HG02623 (cell line): Measurements from ENCODE around the gene NAA40.

Experiments used
- ATAC-seq: cut with Tn5 transposase; IDR thresholded peaks from one replicate; pipeline ENCODE4 v1.9.1; 2021; ENCODE audit warnings: moderate library complexity; ENCODE audit not compliant: unreplicated experiment

Gene NAA40

DNA sequence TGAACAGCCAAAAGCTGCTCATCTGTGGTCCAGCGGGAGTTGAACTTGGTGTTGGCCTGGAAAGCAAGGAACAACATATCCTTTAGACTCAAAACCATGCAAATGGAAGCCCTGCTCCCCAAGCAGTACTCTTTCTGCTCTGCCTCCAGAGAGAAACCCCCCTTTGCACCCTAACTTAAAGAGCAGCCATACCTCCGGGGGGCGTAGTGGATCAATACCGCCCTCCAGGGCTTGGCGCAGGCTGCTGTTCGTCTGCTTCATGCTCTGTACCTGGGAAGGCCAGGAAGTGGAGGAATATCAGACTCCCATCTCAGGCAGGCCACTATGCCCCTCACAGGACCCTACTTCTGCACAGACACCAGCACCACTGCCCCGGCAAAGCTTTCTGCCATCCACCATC is 26.1 kb upstream of the NAA40 start:
- ATAC-seq: no peak

DNA sequence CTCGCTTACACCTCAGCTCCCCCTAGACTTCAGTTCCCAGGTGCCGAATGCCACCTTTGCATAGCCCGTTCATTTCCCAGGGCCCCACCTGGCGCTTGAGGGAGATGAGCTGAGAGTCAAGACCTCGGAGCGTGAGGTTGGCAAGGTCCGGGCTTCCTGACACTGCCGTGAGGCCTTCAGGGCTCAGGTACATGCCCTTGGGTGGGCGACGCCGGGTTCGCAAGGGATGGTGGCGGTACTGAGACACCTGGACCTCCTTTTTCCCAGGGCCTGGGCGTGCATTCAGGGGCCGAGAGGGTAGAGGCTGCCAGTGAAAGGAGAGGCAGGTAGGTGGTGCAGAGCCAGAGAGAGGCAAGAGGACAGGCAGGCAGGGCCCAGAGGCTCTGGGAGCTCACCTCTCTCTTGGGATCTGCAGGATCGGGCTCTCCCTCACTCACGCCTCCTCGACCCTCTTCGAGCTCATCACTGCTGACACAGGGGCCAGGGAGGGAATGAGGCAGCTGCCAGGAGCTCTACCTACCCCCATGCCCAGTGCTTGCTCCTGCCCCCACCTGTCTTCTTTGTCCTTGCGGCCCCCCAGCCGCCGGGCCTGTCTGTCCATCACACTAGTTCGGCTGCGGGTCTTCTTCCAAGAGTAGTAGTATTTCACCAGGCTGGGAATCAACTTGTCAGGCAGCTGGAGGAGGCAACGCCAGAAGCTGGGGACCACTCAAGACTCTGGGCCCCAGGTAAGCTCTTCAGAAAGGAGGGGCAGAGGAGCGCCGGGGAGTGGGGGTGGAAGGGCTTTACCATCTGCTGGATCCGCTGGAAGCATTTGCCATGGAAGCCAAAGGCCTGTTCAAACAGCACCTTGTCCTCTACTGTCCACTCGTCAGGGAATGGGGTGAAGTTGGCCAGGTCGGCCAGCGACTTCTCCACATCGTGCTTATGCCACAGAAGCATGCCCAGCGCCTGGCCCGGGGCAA is 24.7 kb upstream of the NAA40 start:
- ATAC-seq: no peak

DNA sequence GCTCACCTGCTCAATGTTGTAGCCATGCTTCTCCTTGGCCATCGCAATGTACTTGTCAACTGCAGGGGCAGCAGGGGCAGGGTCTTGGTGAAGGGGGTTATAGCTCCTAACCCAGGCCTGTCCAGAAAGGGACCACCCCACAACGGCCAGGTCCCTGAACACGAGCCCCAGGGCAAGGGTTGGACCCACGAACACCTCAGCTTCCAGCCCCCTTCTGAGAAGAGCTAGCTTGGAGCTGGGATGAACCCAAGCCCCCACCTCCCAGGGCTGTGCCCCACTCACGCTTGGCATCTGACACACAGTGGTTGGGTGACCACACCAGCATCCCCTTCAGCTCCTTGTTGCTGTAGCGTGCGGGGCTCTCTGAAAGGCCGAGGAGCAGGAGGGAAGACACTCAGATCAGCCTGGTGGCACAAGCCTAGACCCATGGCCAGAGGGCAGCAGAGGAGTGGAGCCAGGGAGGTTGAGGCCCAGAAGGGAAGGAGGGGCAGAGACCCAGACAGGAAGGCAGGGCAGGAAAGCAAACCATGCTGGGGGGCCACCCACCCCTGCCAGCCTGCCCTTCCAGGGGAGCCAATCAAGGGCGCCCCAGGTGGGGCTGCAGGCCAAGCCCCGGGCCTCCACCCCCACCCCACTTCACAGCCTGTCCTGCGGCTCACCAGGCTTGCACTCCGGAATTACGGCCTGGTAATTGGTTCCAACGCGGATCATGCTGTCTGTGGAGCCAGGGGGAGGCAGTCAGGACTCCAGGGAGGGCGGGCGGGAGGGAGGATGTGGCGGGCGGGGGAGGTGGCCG is 23.7 kb upstream of the NAA40 start:
- ATAC-seq: no peak

DNA sequence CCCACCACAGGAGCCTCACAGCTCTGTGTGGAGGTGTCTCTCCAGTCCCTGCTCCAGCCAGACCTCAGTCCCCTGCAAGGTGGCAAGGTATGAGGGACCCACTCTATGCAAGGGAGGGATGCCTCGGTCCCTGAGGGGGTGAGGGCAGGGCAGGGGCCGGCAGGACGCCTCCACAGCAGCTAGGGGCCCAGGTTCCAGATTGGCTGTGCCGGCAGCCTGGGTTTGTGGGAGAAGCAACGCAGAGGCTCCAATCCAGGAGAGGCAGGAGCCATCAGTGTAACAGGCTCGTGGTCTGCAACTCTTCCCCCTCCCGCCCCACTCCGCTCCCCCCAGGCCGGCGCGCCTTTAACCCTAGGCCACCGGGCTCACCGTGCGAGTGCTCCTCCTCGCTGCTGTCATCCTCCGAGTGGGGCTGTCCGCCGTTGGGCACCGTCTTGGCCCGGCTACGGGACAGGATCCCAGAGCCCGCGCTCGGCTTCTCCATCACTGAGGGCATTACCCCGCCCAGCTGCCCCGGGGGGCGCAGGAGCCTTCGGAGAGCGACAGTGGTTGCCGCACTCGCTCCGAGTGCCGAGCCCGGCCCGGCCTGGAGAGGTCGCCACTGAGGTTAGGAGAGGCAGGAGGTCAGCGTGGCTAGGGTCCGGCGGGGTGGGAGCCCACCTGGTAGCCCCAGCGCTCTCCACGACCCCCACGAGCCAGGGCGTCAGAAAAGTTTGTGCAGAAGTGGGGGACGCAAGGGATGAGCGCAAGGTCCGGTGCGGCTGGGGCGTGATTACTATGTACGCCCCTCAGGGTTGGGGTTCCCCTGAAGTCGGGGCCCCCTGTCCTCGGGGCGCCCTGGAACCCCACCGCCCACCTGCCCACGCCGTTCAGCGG is 22.6 kb upstream of the NAA40 start:
- no peak for ATAC-seq

DNA sequence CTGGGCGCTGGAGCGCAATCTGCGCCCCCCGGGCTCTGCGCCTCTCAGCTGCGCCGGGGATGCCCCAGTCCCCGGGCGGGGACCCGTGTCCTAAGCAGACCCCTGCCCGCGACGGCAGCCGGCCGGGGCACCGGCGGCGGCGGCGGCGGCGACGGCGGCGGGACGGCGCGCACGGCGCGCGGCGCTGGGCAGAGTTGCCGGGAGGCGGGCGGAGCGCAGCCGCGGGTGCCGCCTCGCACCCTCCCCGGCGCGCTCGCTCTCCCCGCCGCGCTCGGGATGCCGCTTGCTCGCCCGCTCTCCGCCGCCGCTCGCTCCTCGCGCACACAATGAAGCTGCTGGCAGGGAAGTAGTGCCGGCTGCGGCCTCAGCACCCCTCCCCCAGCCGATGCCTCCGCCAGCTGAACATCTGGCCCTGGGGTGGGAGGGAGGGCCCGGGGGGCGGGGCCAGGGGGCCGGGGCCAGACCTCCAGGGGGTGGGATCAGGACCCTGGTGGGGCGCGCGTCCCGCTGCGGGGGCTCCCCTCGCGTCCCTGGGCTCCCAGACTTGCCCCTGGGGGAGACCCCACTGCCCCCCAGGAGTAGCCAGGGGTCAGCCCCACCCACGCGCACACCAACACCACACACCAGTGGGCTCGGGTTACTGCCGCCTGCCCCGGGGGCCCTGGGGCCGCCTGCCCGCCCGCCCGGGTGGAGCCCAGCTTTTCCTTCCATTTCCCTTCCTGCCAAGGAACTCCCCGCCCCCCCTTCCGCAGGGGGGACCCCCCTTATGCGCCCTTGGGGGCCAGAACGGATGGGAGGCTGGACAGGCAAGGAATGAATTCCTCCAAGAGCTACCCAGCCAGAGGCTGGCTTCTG is 21.7 kb upstream of the NAA40 start, which contains the start of gene RCOR2:
TSS of gene RCOR2 (minus strand) at position 328 of the 855 bp plus-strand sequence. CDS start 708 bp downstream, outside the sequence.
- ATAC-seq: no peak

DNA sequence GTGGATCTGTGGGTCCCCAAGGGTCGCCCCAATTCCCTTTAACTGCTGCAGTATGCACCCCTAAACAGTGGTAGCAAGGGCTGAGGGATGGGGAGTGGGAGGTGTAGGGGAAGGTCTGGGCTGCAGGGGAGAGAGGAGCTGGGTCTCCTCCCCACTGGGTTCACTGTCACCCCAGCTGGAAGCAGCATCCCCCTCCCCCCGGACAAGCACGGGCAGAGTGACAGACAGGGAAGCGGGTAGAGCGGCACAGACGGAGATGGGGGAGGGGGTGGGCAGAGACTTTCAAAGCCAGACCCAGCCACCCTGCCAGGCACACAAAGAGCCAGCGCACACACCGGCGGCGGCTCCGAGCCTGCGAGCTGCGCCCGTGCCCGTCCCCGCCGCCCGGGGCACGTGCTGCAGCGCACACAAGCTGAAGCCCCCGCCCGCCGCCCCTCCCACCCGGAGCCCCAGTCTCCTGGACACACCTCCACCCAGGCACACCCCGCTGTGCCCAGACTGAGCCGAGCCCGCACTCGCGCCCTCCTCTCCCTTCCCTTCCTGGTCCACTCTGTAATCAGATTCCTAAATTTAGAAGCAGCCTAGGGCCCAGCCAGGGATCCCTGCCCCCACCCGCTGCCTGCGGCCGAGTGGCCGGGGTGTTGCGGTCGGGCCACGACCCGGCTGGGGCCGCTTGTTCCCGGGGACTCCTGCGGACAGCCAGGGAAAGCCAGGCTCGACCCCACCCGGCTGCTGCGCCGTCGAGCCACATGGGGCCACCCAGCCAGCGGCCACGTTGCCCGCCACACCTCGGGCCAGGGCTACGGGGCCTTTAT is 20.9 kb upstream of the NAA40 start:
- no peak for ATAC-seq

DNA sequence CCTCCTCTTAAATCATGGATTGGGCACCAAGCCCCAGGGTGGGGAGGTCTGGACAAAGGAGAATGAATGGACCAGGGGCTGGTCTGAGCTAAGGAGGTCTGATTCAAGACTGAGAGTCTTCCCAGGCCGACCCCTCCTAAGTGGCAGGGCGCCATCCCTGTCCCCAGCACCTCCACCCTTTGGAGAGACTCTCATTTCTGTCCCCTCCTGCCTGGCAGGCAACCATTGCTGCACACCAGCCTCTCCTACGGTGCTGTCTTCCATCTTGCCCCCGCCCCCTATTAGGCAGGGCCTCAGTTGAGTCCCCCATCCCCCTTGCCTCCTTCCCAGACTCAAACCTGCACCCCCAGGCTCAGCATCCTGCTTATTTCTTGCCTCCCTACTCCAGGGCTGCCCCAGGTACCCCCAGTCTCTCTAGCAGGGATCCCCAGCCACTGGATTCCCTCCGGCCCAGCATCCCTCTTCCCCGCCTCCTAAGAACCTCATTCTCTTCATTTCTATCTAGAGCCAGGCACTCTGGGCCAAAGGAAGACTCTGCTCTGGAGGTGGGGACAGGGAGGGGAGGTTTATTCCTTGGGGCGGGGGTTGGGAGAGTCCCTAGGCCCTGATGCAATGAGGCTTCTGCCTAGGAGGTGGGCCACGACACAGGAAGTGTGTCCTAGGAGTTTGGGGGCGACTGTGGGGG is 20.2 kb upstream of the NAA40 start:
- no peak for ATAC-seq

DNA sequence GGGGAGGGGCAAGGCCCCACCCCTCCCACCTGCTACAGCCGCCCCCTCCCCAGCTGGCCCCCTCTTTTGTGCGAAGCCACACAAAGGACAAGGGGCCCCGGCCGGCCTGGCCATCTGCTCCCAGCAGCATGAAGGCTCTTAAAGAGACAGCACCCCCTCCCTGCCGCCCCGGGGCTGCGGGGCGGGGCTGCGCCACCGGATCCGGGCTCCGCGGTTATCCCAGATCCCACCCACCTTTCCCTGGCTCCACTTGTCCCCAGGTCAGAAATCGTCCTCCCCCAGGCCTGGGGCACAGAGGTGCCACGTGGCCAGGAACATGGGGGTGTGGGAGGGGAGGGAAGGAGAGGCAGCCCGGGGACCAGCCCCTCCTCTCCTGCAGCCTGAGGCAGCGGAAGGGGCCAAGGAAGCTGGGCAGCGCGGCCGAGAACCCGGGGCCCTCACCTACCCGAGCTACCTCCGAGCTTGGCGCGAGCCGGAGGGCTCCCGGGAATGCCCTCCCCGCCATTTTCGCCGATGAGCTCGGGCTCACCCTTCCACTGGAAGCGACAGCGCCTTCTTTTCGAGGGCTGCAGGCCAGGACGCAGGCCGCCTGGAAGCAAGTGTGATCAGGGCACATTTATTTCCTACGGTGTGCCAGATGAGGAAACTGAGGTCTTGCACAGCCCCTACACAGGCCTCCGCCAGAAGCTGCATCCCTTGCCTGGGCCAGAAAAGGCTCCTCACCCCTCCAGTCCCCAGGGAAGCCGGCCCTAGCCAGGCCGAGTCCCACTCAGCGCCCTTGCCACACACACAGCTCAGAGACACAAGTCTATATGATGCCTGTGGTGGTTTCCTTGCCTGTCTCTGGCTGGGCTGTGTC is 19.3 kb upstream of the NAA40 start:
- ATAC-seq: no peak

DNA sequence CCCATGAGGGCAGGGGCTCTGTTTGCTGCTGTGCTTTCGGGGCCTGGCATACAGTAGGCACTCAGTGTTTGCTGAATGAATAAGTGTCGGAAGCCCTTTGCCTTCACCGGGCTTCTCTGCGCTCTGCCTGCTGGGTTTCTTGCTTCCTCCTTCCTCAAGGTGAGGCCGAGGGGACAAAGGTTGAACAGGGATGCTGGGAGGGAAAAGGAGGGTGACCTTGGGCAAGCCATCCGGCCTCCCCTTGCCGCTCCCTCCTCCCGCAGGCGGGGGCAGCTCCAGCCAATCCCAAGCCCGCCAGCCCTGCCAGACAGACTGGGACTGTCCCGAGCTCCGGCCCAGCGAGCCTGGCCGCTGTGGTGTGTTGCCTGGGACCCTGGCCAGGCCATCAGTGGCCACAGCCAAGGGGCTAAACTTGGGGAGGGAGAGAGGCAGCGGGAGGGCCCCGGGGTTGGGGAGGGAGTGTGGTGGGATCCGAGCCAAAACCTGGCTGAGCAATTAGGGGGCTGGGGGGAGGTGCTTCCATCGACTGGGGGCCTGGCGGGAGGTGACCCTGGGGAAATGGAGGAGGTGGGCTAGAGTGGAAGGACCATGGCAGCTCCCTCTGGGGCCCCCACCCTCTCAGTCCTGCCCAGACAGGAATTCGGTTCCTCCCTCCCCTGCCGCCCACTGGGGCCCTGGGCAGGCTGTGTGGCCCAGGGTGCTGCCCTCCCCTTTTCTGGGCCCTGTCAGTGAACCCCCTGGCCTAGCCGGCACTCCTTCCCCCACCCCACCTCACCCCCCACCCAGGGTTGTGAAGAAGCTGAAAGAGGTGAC is 18.5 kb upstream of the NAA40 start:
- ATAC-seq: no peak

DNA sequence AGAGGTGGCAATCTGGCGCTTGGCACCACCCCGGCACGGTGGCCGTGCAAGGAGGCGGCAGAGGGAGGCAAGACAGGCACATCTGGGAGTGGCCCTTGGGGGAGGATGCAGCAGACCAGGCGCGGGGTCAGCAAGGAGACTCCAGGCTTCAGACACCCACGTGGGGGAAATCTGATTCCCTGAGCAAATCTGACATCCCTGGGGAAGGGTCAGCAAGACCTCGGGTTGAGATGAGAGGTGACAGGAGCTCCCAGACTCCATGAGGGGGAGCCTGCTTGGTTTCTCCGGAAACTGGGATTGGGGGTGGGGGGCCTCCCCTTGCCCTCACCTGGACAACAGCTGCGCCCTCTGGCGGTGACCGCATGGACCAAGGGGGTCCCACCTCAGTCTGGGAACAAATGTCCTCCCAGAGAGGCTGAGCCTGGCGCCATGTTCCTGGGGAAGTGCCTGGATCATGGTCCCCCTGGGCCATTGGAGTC is 17.8 kb upstream of the NAA40 start:
- no peak for ATAC-seq

DNA sequence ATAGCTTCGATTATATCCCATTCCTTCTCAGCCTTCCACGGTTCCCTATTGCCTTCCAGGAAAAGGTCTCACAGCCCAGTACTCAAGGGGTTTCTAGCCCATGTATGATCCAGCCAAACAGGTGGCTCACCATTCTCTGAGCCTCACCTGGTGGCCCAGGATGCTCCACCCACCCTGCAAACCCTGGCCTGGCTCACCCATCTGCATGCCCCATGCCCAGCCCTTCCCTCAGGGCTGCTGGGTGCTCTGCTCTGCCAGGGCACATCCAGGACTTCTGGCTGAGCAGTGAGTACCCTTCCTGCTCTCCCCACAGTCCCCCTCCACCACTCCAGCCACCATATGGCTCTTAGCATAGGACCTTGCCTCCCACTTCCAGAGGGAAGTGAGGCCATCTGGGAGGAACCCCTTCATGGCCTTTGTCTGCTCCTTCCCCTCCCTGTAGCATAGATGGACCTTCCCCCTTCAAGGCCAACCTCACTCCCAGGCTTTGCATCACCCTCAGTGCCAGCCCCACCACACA is 16.1 kb upstream of the NAA40 start:
- ATAC-seq: no peak

DNA sequence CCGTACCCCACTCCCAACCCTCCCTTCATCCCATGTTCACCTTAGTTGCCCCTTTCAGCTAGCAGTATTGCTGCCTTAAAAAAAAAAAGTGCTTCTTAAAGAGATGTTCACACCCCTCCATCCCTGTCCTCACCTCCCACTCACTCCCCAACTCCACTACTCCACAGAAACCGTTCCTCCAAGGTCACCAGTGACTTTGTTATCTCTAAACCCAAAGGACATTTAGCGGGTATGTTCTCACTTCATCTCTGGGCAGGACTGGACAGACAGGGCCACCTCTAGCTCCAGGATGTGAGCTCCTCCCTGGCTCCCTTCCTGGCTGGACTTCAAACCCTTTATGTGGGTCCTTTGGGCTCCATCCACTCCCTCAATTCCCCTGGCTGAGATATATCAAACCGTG is 15.5 kb upstream of the NAA40 start:
- ATAC-seq: no peak

DNA sequence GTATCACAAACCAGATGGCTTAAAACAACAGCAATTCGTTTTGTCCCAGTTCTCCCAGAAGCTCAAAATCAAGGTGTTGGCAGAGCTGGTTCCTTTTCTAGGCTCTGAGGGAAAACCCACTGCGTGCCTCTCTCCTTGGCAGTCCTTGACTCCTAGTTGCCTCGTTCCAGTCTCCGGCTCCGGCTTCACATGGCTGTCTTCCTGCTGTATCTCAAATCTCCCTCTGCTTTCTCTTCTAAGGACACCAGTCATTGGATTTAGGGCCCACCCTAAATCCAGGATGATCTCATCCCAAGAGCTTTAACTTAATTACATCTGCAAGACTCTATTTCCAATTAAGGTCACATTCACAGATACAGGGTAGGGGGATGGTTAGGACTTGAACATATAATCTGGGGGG is 9.2 kb upstream of the NAA40 start:
- ATAC-seq: no peak

DNA sequence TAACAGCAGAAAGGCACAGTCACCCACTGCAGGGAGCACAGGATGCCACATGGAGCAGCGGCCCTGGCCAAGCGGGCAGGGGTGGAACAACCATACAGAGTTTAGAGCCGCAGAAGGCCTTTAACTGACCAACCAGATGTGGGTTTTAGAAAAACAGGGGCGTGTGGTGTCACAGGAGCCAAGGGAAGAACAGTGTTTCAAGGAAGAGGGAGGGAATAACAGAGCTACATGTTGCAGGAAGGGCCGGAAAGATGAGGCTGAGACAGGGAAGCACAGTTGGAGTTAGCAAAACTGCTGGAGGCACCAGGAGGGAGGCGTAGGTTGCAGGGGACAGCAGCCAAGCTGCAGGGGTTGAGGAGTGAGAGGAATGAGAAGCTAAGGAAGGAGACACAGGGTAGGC is 7.8 kb upstream of the NAA40 start:
- no peak for ATAC-seq

DNA sequence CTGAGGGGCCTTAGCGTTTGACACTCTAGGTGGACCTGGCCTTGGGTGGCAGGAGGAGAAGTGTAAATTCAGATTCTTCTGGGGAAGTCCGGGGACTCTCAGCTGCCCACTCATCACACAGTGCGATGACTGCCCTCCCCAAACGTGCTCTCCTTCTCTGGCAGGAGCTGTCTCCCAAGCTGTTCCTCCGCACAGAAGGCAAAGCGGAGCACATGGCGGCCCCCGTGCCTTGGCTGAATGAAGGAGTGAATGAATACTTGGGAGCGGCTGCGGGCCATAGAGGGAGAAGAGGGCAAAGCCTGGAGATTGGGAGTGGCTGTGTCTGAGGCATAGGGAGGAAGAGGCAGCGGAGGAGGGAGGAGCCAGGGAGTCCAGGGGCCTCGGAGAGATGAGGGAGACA is 6.9 kb upstream of the NAA40 start:
- no peak for ATAC-seq

DNA sequence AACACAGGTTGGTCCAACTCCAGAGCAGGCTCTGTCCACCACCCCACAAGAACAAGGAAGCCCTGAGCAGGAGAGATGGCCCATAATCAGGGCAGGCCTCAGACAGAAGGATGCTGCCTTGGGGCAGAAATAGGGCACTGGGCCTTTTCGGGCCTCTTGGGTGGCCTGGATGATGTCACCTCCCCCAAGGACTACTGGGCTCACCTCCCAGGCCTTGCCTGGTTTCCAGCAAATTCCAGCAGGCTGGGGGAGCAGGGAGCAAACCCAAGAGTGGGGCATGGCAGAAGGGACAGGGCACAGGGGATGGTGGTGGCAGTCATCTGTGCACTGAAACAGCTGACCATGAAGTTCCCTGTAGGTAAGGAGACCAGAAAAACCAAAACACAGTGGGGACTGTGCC is 5.3 kb upstream of the NAA40 start:
- no peak for ATAC-seq
